Choroid plexus epithelial cell (primary cell): ENCODE measurements around the gene NLN.
A peak's percentile ranks its signal among the peaks of the same experiment; 100 is the strongest.
"Not testable (repeated sequence)": the region's sequence is repeated elsewhere in the genome, so short reads cannot be mapped to it uniquely, and the experiment has no call there.

Source experiments
- DNase-seq: peaks from one replicate; pipeline ENCODE4 v3.0.0-alpha.2; 2010; ENCODE audit warnings: low read depth
- H3K4me3 ChIP-seq: 2 replicates; pipeline ENCODE4 v1.5.1; 2011; ENCODE audit warnings: low read depth, mild to moderate bottlenecking, control low read depth, low read length, moderate library complexity
- CTCF ChIP-seq: conservative IDR thresholded peaks from 2 replicates; pipeline ENCODE4 v1.5.1; 2011; ENCODE audit warnings: low read depth, mild to moderate bottlenecking, control low read depth, inconsistent platforms, low read length, moderate library complexity

Gene NLN

GRCh38 chr5:65861830-65862241 is 139.8 kb downstream of the NLN start:
- H3K4me3 ChIP-seq = no peak overlapping the region
- peak; percentile 87 for DNase-seq
- no peak for TF ChIP-seq CTCF

GRCh38 chr5:65862384-65862783 is 140.4 kb downstream of the NLN start:
- peak; percentile 30 for DNase-seq
- no peak for TF ChIP-seq CTCF
- H3K4me3 ChIP-seq = no peak overlapping the region

GRCh38 chr5:65863747-65864146 is 141.7 kb downstream of the NLN start:
- no peak for TF ChIP-seq CTCF
- H3K4me3 ChIP-seq = no peak overlapping the region
- no peak for DNase-seq

- no peak for DNase-seq
- TF ChIP-seq CTCF = no peak
- no peak overlapping the region for H3K4me3 ChIP-seq
Observed at GRCh38 chr5:65866837-65867521, 145.0 kb downstream of the NLN start.

GRCh38 chr5:65867542-65868195 is 145.7 kb downstream of the NLN start:
- TF ChIP-seq CTCF = no peak
- no peak overlapping the region for H3K4me3 ChIP-seq
- peak; percentile 65 for DNase-seq

GRCh38 chr5:65868509-65868908 is 146.5 kb downstream of the NLN start:
- TF ChIP-seq CTCF = no peak
- DNase-seq = no peak
- no peak overlapping the region for H3K4me3 ChIP-seq

- TF ChIP-seq CTCF = no peak
- H3K4me3 ChIP-seq = no peak overlapping the region
- DNase-seq = peak; percentile 65
Observed at GRCh38 chr5:65871182-65871581, 149.2 kb downstream of the NLN start.

GRCh38 chr5:65871776-65872175 is 149.8 kb downstream of the NLN start:
- not testable (repeated sequence) for DNase-seq, H3K4me3 ChIP-seq
